ENCODE data around the gene SSR4.

The SSR4 gene

DNA sequence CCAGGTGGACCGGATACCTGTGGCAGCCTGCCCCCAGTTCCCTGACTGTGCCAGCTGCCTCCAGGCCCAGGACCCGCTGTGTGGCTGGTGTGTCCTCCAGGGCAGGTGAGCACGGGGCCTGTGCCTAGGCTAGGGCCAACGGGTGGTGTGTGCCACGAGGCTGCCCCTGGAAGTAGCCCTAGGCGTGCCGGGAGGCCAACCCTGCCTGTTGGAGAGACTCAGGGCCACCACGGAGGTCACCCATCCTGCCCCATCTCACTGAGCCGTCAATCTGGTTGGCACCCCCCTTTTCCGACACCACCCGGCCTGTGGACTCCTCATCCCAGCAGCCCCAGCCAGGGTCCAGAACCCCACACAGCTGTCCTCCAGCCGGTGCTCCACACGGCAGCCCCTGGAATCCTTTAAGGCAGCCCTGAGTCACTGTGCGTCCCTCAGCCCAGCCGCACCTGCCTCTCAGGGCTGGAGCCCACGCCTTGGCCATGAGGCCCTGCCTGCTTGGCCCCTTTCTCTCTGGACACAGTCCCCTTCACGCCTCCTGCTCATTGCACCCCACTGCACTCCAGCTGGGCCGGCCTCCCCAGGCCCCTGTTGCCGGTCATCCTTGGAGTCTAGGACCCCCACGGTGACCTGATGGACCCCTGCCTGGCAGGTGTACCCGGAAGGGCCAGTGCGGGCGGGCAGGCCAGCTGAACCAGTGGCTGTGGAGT is 25.2 kb upstream of the SSR4 start:
- DNase-seq (ENCODE audit: low read depth in 2 of 2): no peak

DNA sequence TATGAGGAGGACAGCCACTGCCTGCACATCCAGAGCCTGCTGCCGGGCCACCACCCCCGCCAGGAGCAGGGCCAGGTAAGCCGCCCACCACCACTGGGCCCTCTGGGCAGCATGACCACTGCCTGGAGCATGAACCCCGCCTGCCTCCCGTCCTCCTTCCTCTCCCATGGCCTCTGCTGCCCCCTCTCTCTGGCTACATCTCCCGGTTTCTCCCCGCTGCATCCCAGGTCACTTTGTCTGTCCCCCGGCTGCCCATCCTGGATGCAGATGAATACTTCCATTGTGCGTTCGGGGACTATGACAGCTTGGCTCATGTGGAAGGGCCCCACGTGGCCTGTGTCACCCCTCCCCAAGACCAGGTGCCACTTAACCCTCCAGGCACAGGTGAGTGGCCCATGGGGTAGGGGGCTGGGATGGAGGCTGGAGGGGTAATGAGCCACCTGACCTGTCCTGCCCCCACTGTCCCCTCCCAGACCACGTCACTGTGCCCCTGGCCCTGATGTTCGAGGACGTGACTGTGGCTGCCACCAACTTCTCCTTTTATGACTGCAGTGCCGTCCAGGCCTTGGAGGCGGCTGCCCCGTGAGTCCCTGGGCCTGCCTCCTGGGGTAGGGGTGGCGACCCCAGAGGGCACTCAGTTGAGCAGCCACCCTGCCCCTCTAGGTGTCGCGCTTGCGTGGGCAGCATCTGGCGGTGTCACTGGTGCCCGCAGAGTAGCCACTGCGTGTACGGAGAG is 24.4 kb upstream of the SSR4 start:
- DNase-seq (ENCODE audit: low read depth in 2 of 2): no peak

- DNase-seq (ENCODE audit: low read depth in 2 of 2): no peak
Observed at GRCh38 chrX:153770601-153771414, 23.7 kb upstream of the SSR4 start.

DNA sequence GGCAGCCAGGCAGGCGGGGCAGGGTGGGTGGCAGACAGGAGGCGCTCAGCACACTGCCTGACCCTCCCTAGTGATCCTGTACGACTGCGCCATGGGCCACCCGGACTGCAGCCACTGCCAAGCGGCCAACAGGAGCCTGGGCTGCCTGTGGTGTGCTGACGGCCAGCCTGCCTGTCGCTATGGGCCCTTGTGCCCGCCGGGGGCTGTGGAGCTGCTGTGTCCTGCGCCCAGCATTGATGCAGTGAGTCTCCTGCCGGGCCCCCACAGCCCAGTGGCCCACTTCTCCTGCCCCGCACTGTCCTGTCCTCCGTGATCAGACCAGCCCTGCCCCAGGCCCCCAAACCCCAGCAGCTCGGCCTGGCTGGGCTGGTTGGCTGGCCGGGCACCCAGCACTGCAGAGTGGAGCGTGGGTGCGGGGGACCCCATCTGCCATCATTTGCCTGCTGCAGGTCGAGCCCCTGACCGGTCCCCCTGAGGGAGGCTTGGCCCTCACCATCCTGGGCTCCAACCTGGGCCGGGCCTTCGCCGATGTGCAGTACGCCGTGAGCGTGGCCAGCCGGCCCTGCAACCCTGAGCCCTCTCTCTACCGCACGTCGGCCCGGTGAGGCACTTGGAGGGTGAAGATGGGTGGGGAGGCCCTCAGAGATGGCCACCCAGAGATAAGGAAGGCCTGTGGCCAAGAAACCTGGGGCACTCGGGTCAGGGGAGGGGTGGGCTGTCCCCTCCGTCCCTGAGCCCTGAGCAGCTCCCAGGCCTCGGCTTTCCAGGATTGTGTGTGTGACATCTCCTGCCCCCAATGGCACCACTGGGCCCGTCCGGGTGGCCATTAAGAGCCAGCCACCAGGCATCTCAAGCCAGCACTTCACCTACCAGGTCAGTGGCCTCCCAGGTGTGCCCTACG is 22.8 kb upstream of the SSR4 start:
- no peak for DNase-seq (ENCODE audit: low read depth in 2 of 2)

- no peak for DNase-seq (ENCODE audit: low read depth in 2 of 2)
Observed at GRCh38 chrX:153772316-153773217, 21.9 kb upstream of the SSR4 start.

DNA sequence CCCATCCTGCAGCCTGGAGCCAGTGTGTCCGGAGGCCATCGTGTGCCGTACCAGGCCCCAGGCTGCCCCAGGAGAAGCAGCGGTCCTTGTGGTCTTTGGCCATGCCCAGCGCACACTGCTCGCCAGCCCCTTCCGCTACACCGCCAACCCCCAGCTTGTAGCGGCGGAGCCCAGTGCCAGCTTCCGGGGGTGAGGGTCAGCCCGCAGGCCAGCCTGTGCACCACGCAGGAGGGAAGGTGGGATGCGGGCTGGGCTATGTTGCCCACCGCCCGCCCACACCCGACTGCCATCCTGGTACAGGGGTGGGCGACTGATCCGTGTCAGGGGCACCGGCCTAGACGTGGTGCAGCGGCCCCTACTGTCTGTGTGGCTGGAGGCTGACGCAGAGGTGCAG is 21.3 kb upstream of the SSR4 start:
- no peak for DNase-seq (ENCODE audit: low read depth in 2 of 2)

- no peak for DNase-seq (ENCODE audit: low read depth in 2 of 2)
Observed at GRCh38 chrX:153773741-153774575, 20.5 kb upstream of the SSR4 start.

- DNase-seq (ENCODE audit: low read depth in 2 of 2): no peak
Observed at GRCh38 chrX:153774576-153775292, 19.7 kb upstream of the SSR4 start.

DNA sequence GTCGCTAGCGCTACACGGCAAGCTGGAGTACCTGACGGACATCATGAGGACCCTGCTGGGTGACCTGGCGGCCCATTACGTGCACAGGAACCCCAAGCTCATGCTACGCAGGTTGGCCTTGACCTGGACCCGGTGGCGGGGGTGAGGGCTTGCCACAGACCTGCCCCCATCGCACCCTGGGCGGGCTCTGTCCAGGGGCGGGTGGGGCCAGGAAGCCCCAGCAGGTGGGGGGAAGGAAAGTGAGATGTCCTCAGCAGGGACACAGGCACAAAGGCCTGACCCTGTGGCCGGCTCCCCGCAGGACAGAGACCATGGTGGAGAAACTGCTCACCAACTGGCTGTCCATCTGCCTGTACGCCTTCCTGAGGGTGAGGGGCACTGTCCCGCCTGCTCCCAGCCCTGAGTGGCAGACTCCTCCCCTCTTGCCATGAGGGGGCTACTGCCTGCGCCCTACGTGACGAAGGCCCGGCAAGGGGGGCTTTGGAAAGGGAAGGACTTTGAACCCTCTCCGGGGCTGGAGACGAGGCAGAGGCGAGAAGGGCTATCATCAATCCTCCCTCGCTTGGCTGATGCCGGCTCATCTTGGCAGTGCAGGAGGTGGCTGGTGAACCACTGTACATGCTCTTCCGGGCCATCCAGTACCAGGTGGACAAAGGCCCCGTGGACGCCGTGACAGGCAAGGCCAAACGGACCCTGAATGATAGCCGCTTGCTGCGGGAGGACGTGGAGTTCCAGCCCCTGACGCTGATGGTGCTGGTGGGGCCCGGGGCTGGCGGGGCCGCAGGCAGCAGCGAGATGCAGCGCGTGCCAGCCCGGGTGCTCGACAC is 19.0 kb upstream of the SSR4 start:
- DNase-seq (ENCODE audit: low read depth in 2 of 2): no peak

DNA sequence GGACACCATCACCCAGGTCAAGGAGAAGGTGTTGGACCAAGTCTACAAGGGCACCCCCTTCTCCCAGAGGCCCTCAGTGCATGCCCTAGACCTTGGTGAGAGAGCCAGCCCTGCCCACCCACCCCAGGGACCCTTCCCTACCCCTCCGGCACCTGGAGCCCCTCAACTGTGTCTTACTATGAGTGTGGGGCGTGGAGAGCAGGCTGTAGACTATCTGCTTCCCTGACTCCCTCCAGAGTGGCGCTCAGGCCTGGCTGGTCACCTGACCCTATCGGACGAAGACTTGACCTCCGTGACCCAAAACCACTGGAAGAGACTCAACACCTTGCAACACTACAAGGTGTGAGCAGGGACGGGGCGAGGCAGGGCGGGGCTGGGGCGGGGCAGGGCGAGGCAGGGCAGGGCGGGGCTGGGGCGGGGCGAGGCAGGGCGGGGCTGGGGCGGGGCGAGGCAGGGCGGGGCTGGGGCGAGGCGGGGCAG is 18.3 kb upstream of the SSR4 start:
- DNase-seq (ENCODE audit: low read depth in 2 of 2): no peak

GRCh38 chrX:153776611-153777045 is 17.8 kb upstream of the SSR4 start:
- no peak for DNase-seq (ENCODE audit: low read depth in 2 of 2)

DNA sequence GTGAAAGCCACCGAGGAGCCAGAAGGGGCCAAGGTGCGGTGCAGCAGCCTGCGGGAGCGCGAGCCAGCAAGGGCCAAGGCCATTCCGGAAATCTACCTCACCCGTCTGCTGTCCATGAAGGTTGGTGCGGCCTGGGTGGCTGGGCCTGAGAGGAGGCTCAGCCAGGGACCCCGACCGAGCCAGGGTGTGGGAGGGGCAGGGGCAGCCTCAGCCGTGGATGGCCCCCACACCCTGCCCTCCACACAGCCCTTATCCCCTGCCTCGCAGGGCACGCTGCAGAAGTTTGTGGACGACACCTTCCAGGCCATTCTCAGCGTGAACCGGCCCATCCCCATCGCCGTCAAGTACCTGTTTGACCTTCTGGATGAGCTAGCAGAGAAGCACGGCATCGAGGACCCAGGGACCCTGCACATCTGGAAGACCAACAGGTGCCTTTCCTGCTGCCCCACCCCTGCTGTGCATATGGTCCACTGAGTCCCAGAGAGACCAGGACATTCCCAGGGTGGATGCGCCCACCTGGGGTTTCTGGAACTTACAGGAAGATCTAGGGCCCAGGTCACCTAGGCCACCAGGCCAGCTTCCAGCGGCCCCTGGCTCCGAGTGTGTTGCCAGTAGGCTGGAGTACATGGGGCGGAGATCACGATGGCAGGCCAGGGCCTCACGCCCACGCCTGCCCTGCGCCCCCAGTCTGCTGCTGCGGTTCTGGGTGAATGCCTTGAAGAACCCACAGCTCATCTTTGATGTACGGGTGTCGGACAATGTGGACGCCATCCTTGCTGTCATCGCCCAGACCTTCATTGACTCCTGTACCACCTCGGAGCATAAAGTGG is 17.0 kb upstream of the SSR4 start:
- no peak for DNase-seq (ENCODE audit: low read depth in 2 of 2)

DNA sequence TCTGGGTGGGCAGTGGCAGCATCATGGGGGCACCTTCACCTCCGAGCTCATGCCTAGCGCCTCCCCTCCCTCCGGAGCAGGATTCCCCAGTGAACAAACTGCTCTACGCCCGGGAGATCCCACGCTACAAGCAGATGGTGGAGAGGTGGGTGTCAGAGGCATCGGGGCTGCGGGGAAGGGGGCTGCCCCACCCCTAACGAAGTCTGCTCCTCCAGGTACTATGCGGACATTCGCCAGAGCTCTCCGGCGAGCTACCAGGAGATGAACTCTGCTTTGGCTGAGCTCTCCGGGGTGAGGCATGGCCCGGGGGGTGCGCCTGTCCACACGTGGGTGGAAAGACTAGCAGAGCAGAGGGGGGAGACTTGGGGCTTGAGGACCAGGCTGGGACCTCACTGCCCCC is 16.3 kb upstream of the SSR4 start:
- no peak for DNase-seq (ENCODE audit: low read depth in 2 of 2)

- DNase-seq (ENCODE audit: low read depth in 2 of 2): no peak
Observed at GRCh38 chrX:153778684-153779101, 15.8 kb upstream of the SSR4 start.

- no peak for DNase-seq (ENCODE audit: low read depth in 2 of 2)
Observed at GRCh38 chrX:153779891-153780677, 14.4 kb upstream of the SSR4 start.
